ENCODE data around the gene MRPS22.

DNA sequence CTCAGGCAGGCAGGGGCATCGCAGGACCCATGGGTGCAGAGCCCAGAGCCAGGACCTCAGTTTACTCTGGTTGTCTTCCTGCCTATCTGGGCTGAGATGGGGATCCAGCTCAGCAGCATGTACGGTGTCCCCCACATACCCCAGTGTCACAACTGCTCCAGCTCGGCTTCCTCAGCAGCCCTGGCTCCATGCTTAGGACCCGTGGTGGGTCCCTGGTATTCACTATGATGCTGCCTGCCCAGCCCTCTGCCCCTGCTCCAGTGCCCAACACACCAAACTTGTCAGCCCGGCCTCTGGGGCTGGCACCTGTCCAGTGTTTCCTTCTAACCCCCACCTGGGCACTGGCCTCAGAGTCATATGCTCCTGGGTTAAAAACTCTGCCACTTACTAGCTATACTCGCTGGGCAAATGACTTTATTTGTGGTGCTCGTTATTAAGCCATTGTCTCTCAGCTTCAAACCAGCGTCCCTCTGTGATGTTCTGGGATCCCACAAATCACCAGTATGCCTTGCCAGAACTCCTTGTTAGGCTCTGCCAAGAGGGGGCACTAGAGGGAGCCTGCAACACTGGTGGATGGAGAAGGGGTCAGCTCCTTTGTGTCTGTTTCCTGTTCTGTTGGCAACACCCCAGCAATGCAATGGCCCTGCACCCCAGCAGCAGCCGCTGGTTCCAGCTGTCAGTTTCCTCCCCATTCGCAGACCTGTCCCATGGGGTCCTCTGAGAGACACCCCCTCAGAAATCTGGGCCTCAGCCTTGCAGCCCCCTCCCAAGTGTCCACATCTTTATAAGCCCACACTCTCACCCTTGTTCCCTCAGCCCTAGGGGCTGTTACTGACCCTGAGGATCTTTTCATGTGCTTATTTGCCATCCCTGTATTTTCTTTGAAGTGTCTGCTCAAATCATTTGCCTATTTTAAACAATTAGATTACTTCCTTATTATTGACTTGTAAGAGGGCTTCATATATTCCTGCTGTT is 24.1 kb upstream of the MRPS22 start:
- TF ChIP-seq, protein P1, sequence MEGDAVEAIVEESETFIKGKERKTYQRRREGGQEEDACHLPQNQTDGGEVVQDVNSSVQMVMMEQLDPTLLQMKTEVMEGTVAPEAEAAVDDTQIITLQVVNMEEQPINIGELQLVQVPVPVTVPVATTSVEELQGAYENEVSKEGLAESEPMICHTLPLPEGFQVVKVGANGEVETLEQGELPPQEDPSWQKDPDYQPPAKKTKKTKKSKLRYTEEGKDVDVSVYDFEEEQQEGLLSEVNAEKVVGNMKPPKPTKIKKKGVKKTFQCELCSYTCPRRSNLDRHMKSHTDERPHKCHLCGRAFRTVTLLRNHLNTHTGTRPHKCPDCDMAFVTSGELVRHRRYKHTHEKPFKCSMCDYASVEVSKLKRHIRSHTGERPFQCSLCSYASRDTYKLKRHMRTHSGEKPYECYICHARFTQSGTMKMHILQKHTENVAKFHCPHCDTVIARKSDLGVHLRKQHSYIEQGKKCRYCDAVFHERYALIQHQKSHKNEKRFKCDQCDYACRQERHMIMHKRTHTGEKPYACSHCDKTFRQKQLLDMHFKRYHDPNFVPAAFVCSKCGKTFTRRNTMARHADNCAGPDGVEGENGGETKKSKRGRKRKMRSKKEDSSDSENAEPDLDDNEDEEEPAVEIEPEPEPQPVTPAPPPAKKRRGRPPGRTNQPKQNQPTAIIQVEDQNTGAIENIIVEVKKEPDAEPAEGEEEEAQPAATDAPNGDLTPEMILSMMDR (IDR thresholded peaks at IDR 0.05; ENCODE audit: borderline replicate concordance, extremely low read depth, low read length, poor library complexity, severe bottlenecking), result peak; percentile 46
- TF ChIP-seq EZH2 (IDR thresholded peaks at IDR 0.05; ENCODE audit: borderline replicate concordance, low read depth, low read length, severe bottlenecking), result no peak

Data from DND-41 (cell line).